ENCODE results near the gene ADAMTS7. TPM values are rescaled to one million over a fixed set of nuclear protein-coding genes. Genes with fewer than 3 reads are reported as not detected.
"Not testable (repeated sequence)": the region's sequence is repeated elsewhere in the genome, so short reads cannot be mapped to it uniquely, and the experiment has no call there.

The ADAMTS7 gene
- total RNA-seq, 1 donor from 2014 or later = 0.39 TPM

DNA sequence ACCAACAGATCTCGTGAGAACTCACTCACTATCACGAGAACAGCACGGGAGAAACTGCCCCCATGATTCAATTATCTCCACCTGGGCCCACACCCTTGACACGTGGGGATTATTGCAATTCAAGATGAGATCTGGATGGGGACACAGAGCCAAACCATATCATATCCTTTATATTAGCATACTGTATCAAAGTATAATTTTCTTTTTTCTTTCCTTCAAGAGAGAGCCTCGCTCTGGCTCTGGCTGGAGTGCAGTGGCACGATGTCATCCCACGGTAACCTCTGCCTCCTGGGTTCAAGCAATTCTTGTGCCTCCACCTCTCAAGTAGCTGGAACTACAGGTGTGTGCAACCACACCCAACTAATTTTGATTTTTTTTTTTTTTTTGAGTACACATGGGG lies 63.4 kb downstream of the ADAMTS7 start:
- intact Hi-C loops (cut with micrococcal nuclease); H3K4me1 Mint-ChIP-seq (ENCODE audit: low read depth); H3K36me3 Mint-ChIP-seq (ENCODE audit: low read depth); DNase-seq (ENCODE audit: low spot score); H3K9me3 Mint-ChIP-seq; H3K4me3 Mint-ChIP-seq; H3K27me3 Mint-ChIP-seq (ENCODE audit: insufficient read depth); H3K27ac Mint-ChIP-seq: not testable (repeated sequence)

DNA sequence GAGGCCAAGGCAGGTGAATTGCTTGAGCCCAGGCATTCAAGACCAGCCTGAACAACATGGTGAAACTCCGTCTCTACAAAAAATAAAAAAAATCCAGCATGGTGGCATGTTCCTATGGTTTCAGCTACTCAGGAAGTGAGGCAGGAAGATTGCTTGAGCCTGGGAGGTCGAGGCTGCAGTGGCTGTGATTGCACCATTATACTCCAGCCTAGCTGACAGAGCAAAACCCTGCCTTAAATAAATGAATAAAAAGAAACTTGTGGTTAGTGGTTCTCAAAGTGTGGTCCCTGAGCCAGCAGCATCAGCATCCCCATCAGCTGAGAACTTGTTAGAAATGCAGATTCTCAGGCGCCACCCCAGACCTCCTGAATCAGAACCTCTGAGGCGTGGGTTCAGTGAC lies 69.6 kb downstream of the ADAMTS7 start:
- H3K27me3 Mint-ChIP-seq (ENCODE audit: insufficient read depth); intact Hi-C loops (cut with micrococcal nuclease); H3K4me1 Mint-ChIP-seq (ENCODE audit: low read depth); H3K27ac Mint-ChIP-seq; DNase-seq (ENCODE audit: low spot score); H3K4me3 Mint-ChIP-seq; H3K36me3 Mint-ChIP-seq (ENCODE audit: low read depth); H3K9me3 Mint-ChIP-seq: not testable (repeated sequence)

DNA sequence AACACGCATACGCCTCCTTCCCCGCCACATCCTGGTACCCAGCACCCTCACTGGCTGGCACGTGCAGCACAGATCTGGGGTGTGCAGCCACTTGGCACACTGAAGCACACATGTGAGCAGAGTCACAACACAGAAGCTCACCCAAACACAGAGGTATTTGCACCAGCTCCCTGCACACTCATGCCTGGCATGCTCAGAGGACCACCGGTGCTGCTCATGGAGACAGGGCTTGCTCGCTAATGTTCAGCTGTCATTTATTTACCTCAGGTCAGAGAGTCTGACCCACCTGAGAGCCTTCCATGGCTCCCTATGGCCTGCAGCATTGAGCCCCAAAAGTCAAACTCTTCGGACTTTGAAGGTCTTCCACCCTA lies 70.4 kb downstream of the ADAMTS7 start:
- Mint-ChIP-seq H3K4me3 (no peak overlapping the region), H3K27ac (no peak overlapping the region), H3K4me1 (ENCODE audit: low read depth) (no peaks in the 10 kb centered on the region), H3K9me3 (no peaks in the 10 kb centered on the region), H3K27me3 (ENCODE audit: insufficient read depth) (peaks cover 7% of the 10 kb centered on the region), H3K36me3 (ENCODE audit: low read depth) (no peaks in the 10 kb centered on the region)
- intact Hi-C loops (cut with micrococcal nuclease) = no loop called here
- no peak for DNase-seq (ENCODE audit: low spot score)

DNA sequence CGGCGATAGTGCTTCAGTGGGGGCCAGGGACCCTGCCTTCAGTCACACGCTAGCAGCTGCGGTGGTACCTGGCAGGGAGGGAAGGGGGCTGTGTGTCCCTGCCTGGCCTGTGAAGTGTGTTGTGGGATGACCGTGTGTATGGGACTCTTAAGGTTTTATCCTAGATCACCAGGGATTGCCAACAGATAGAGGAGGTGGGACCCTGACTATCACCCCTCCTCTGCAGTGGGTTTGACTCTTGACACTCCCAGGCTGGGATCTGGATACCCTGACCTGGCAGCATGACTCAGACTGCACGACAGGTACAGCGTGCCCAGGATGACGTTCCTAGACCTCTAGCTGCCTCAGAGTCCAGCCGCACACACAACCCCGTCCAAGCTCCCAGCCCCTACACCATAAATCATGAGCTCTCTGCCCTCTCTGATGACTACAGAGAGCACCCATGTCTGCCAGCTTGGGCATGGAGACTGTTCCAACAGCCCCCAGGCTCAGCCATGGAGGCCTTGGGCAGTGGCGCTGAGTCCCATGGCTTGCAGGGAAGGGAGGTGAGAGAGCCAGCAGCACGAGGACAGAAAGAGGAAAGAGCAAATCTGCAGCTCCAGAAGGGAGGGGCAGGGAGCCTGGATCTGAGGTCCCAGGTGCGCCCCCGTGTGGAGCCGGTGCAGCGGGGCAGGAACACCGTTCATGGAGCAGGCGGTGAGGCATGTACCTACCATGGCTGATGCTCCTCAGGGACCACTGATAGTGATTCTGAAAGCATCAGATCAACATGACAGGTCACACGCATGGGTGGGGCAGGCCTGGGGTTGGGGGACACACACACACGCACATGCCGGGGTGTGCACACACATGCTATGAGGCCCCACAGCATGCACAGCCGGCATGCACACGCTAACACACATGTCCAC lies 71.0 kb downstream of the ADAMTS7 start:
- Mint-ChIP-seq H3K36me3 (ENCODE audit: low read depth) (no peaks in the 10 kb centered on the region), H3K9me3 (no peaks in the 10 kb centered on the region), H3K4me1 (ENCODE audit: low read depth) (no peaks in the 10 kb centered on the region), H3K27me3 (ENCODE audit: insufficient read depth) (peaks cover 9% of the 10 kb centered on the region), H3K4me3 (no peak overlapping the region), H3K27ac (no peak overlapping the region)
- intact Hi-C loops (cut with micrococcal nuclease) = loop anchor here (5.0 kb wide), 1 partner anchor 833 kb away; no protein-coding TSS in a partner anchor
- DNase-seq (ENCODE audit: low spot score) = peak; percentile 58

DNA sequence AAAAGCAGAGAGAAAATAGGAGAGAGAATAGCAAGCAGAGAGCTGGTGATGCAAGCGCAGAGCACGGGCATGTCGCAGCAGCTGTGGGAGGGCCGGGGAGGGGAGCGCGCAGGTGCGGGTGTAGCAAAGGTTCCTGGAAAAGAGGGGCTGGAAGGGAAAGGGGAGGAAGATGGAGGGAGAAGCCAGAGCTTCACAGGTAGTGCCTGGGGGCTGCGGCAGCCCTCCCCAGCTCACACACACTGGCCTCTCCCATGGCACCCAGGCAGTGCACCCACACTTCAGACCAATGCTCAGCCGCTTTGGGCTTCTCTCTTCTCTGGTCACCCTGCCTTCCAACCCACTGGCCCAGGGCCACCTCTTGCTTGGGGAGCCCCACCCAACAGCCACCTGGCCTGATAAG lies 72.1 kb downstream of the ADAMTS7 start:
- Mint-ChIP-seq H3K4me1 (ENCODE audit: low read depth) (no peaks in the 10 kb centered on the region), H3K9me3 (no peaks in the 10 kb centered on the region), H3K4me3 (no peak overlapping the region), H3K27ac (no peak overlapping the region), H3K36me3 (ENCODE audit: low read depth) (no peaks in the 10 kb centered on the region), H3K27me3 (ENCODE audit: insufficient read depth) (peaks cover 11% of the 10 kb centered on the region)
- no peak for DNase-seq (ENCODE audit: low spot score)
- intact Hi-C loops (cut with micrococcal nuclease) = loop anchor here (5.0 kb wide), 1 partner anchor 832 kb away; no protein-coding TSS in a partner anchor

DNA sequence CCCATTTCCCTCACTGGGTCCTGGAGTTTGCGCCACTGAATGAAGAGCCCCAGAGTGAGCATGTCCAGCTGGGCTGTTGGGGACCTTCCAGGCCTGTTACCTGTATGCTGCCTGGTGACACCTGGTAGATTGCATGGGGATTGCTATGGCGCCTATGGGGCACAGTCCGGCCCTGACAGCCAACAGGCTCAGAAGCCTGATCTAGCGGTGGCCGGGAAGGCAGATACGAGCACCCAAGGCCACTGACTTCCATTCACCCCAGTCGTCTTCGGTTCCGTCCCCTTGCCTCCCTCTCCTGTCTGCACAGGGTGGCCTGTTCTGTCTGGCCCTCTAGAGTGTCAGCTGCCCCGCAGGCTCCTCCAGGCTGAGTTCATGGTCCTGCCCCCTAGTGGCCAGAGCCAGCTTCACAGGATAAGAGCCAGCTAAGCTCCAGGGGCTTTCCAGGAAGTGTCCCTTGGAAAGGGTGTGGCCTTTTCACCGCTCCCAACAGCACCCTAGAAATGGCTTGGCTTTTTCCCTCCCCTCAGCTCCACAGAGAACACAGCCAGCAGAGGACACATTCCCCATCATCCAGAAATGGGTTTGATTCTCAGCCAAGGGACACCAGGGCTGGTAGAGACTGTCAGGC lies 73.2 kb downstream of the ADAMTS7 start:
- H3K27me3 Mint-ChIP-seq (ENCODE audit: insufficient read depth) = peaks cover 14% of the 10 kb centered on the region
- not testable (repeated sequence) for H3K27ac Mint-ChIP-seq

DNA sequence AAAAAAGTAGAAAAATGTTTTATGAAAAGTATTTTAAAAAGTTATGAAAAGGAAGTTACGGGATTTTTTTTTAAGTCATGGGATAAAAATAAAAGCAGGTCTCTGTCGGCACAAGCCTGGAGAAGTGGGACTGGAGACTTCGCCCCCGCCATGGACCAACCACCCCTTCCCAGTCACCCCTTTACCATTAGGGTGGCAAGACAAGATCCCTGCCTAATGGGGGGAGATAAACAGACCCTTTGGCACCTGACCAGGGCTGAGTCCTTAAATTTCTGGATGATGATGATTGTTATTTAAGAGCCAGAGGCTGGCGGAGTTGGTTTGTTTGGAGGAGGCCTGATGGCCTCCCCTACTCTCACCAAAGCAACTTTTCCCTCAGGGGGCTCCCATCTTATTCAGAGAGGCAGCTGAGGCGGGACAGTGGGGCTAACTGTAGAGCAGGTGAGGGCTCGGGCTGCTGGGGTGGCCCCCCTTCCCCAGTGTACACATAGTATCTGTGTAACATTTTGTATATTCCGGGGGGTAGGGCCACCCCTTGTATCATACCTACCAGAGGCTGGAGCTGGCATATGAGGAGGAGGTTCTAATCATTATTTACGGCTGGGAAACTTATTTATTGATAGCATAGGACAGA lies 74.0 kb downstream of the ADAMTS7 start:
- Mint-ChIP-seq H3K4me1 (ENCODE audit: low read depth) (no peaks in the 10 kb centered on the region), H3K4me3 (no peak overlapping the region), H3K9me3 (no peaks in the 10 kb centered on the region), H3K36me3 (ENCODE audit: low read depth) (no peaks in the 10 kb centered on the region), H3K27ac (no peak overlapping the region), H3K27me3 (ENCODE audit: insufficient read depth) (peaks cover 14% of the 10 kb centered on the region)
- intact Hi-C loops (cut with micrococcal nuclease) = loop anchor here (5.0 kb wide), 1 partner anchor 830 kb away; no protein-coding TSS in a partner anchor
- DNase-seq (ENCODE audit: low spot score) = no peak

More for the DNA sequence above, 73.2 kb downstream of the ADAMTS7 start:
- intact Hi-C loops (cut with micrococcal nuclease) = loop anchor here (5.0 kb wide), 1 partner anchor 831 kb away; no protein-coding TSS in a partner anchor
- not testable (repeated sequence) for DNase-seq (ENCODE audit: low spot score); H3K9me3 Mint-ChIP-seq; H3K4me3 Mint-ChIP-seq; H3K36me3 Mint-ChIP-seq (ENCODE audit: low read depth); H3K4me1 Mint-ChIP-seq (ENCODE audit: low read depth)

DNA sequence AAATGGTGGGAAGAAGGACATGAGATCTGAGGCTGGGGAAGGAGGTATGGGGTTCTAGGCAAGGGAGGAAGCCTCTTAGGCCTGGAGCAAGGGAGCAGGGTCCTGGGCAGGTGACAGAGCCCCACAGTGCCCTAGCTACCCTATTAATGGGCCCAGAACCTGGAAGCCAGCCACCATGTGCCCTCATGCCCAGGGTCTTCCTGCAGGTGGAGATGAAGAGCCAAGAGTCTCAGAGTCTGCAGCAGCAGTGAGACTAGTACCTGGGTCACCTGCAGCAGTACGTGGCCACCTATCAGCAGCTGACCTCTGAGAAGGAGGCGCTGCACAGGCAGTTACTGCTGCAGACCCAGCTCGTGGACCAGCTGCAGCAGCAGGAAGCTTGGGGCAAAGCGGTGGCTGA lies 75.0 kb downstream of the ADAMTS7 start:
- intact Hi-C loops (cut with micrococcal nuclease) = loop anchor here (5.0 kb wide), 1 partner anchor 829 kb away; no protein-coding TSS in a partner anchor
- not testable (repeated sequence) for H3K4me1 Mint-ChIP-seq (ENCODE audit: low read depth); DNase-seq (ENCODE audit: low spot score); H3K27ac Mint-ChIP-seq; H3K4me3 Mint-ChIP-seq; H3K36me3 Mint-ChIP-seq (ENCODE audit: low read depth); H3K9me3 Mint-ChIP-seq
- H3K27me3 Mint-ChIP-seq (ENCODE audit: insufficient read depth) = peaks cover 14% of the 10 kb centered on the region

DNA sequence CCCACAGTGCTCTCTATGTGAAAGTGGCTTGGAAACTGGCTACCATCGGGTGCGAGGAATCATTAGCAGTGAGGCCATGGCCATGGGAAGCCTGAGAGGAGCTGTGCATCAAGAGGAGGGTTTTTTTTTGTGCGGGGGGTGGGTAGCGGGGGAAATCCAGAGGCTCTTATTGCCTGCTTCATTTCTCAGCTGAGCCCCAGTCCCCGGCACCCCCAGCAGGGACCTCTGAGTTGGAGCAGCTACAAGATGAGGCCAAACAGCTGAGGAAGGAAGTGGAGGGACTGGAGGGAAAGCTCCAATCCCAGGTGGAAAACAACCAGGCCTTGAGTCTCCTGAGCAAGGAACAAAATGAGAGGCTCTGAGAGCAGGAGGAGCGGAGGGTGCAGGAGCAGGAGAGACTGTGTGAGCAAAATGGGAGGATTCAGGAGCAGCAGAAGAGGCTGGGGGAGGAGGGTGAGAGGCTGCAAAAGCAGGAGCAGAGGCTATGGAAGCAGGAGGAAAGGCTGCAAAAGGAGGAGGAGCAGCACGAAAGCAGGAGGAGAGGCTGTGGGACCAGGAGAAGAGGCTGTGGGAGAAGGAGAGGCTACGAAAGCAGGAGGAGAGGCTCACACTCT lies 76.7 kb downstream of the ADAMTS7 start:
- DNase-seq (ENCODE audit: low spot score) = no peak
- Mint-ChIP-seq H3K27ac (no peak overlapping the region), H3K36me3 (ENCODE audit: low read depth) (no peaks in the 10 kb centered on the region), H3K9me3 (no peaks in the 10 kb centered on the region), H3K4me3 (no peak overlapping the region), H3K4me1 (ENCODE audit: low read depth) (no peaks in the 10 kb centered on the region), H3K27me3 (ENCODE audit: insufficient read depth) (peaks cover 11% of the 10 kb centered on the region)
- intact Hi-C loops (cut with micrococcal nuclease) = loop anchor here (5.0 kb wide), 1 partner anchor 827 kb away; no protein-coding TSS in a partner anchor

DNA sequence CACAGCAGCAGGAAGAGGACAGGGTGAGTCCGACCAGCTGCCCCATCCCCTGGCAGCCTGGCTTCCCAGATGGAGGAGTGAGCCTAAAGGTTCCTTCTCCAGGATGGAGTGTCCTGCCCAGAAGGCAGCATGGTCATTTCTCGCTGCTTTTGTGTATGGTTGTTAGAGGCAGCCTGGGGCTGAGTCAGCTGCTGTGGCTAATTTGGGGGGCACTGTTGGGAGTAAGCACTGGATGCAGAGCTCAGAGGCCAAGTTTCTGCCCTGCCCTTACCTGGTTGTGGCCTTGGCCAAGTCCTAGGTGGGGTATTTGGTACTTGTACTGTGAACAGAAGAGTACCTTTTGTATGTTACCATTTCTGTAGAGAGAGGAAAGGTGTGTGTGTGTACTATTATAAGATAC lies 78.6 kb downstream of the ADAMTS7 start:
- H3K4me1 Mint-ChIP-seq (ENCODE audit: low read depth) = no peaks in the 10 kb centered on the region
- H3K9me3 Mint-ChIP-seq = no peaks in the 10 kb centered on the region
- no peak overlapping the region for H3K4me3 Mint-ChIP-seq
- DNase-seq (ENCODE audit: low spot score) = no peak
- H3K27ac Mint-ChIP-seq = no peak overlapping the region
- H3K27me3 Mint-ChIP-seq (ENCODE audit: insufficient read depth) = peaks cover 11% of the 10 kb centered on the region
- intact Hi-C loops (cut with micrococcal nuclease) = no loop called here
- H3K36me3 Mint-ChIP-seq (ENCODE audit: low read depth) = no peaks in the 10 kb centered on the region

DNA sequence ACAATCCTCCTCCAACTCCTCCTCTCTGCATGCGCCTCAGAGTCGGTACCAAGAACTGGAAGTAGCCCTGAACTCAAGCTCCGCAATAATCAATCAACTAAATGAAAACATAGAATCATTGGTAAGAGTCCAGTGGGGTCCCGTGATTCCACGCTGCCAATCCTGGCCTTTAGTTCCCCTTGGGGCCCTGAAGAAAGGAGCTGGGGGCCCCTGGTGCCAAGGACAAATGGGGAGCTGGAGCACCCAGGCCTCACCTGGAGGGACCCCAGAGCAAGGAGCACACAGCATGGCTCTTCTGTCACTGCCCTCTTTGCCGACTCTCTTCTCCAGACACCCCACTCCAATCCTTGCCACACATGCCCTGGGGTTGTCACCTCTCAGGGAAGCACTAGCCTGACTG lies 80.3 kb downstream of the ADAMTS7 start:
- H3K27me3 Mint-ChIP-seq (ENCODE audit: insufficient read depth) = peaks cover 7% of the 10 kb centered on the region
- H3K4me3 Mint-ChIP-seq = no peak overlapping the region
- no peaks in the 10 kb centered on the region for H3K36me3 Mint-ChIP-seq (ENCODE audit: low read depth)
- H3K4me1 Mint-ChIP-seq (ENCODE audit: low read depth) = no peaks in the 10 kb centered on the region
- intact Hi-C loops (cut with micrococcal nuclease) = no loop called here
- no peaks in the 10 kb centered on the region for H3K9me3 Mint-ChIP-seq
- no peak for DNase-seq (ENCODE audit: low spot score)
- no peak overlapping the region for H3K27ac Mint-ChIP-seq

DNA sequence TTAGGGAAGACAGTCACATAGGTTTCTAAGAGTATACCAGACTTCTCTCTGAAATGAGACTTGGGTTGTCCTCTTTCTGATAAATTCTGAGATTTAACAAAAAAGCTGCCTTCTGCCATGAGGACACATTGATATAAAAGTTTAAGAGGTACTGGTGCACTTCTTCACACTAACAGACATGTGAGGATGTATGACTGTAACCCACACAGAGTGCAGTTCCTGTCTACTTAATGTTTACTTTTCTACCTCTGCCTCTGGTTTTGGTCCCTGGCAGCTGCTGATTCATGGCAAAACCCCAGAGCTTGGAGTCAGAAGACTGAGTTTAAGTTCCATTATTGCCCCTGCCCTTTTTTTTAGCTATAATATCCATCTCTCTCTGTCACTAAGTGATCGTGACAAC lies 82.8 kb downstream of the ADAMTS7 start:
- H3K9me3 Mint-ChIP-seq; intact Hi-C loops (cut with micrococcal nuclease); H3K36me3 Mint-ChIP-seq (ENCODE audit: low read depth); H3K27me3 Mint-ChIP-seq (ENCODE audit: insufficient read depth); H3K27ac Mint-ChIP-seq; H3K4me3 Mint-ChIP-seq; DNase-seq (ENCODE audit: low spot score); H3K4me1 Mint-ChIP-seq (ENCODE audit: low read depth): not testable (repeated sequence)

Data from activated T-helper 1 cell treated with anti-CD3 and anti-CD28 coated beads, Interleukin-12 subunit alpha, Interleukin-12 subunit beta, Interleukin-2, Interleukin-4 antibody, amounts not matched to agents 30 ng/mL and 10 ng/mL and 1 ng/mL, durations not matched to agents 14 hours and 24 hours and 36 hours (primary cell).